EH (cell line): ENCODE measurements around the gene BHLHE41.
A peak's percentile ranks its signal among the peaks of the same experiment; 100 is the strongest.

Source experiments
- DNase-seq: peaks from one replicate; pipeline ENCODE4 v3.0.0-alpha.2; 2015; ENCODE audit warnings: low read depth

BHLHE41 gene

DNA sequence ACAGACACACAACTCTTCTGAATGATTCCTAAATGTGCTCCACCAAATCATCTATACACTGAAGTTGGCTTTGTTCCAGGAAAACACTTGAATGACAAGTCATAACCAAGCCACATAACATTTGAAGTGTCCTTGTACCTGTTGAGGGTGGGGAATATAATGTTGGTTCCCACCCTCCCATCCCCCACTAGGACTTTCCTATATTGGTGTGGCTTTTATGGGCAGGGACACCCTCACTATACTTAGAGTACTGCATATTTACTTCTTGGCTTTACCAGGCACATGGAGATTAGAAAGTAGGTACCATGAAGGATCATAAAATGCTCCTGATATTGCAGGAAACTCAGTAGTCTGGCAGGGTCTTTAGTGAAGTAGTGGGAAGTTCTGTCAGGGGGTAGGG, 9.7 kb upstream of the BHLHE41 start:
- DNase-seq: no peak

DNA sequence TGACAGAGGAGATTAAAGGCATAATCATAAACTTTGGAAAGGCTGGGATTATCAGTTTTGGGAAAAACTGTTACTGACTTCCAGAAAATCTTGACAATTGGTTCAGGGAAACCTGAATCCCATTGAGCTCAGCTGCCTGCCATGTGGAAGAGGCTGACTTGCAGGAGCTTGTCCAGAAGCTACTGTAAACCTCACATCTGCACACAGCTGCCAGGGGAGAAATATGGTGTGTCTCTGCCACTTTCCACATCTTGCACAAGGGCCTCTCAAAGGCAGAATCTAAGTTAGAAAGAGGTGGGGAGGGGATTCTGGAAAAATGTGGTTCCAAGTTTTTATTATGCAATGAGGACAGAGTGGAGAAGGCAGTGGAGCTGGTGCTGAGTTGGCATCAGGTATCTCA, 8.7 kb upstream of the BHLHE41 start:
- DNase-seq: no peak

DNA sequence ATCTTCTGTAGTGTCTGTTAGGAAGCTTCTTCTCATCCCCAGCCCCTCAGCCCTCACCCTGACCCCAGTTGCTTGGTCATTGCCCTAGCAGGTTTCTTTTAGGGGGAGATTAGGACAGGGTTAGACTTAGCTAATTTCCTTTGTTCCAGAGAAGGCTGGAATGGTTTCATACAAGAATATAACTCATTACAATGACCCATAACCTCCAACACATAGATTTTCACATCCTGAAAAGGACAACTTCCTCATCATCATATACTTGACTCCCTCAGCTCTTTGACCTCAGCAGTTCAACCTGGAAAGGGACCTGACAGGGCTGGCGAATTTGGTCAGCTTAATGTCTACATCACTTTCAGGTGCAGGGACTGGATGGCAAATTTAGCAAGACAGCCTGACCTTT, 8.0 kb upstream of the BHLHE41 start:
- DNase-seq: no peak

DNA sequence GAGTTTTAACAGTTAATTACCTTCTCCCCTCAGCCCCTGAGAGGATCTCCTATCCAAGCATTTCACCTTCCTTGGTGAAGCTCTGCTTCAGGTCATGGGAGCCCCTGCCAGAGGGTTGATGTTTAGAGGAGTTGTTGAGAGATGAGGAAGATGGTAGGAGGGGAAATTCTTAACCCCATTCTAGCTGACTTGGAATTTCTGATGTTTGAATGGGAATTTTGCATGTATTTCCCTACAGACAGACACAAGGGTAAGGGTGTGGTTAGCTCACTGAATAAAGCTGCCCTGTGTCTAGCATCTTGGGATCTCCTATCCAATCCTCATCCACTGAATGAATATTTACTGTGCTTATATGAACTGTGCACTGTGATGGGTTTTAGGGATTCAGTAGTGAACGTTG, 7.1 kb upstream of the BHLHE41 start:
- no peak for DNase-seq

DNA sequence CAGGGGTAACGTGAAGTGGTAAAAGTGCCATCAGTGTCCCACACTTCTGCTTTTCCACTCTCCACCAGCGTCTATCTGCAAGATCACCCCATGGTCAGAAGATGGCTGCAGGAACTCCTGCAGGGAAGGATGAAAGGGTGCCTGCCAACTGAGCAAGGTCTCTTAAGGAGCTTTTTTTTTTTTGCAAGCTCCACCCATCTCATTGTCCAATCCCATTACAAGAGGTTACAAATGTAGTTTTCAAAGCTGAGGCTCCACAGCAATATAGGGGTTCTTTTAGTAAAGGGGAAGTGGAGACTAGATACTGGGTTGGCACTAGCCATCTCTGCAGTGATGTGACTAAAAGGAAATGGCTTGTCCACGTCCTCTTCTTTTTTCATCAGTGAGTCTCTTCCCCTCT, 5.9 kb upstream of the BHLHE41 start:
- no peak for DNase-seq

DNA sequence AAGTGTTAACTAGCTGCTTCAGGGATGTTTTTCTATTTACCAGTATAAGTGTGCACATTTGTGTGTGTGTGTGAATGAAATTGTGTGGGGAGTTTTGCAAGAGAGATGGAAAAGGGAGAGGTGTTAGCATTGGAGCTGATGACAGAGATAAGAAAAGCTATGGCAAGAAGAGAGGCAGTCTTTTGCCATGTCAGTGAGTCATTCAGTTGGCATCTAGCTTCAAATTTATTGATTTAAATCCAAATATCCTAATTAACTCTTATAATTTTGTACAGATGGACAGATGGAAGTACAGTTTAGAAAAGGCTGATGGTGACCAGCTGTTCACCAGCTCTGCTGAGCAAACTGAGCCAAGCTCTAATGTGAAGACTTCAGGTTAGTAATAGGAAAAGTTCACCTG, 3.3 kb upstream of the BHLHE41 start:
- peak; percentile 55 for DNase-seq

DNA sequence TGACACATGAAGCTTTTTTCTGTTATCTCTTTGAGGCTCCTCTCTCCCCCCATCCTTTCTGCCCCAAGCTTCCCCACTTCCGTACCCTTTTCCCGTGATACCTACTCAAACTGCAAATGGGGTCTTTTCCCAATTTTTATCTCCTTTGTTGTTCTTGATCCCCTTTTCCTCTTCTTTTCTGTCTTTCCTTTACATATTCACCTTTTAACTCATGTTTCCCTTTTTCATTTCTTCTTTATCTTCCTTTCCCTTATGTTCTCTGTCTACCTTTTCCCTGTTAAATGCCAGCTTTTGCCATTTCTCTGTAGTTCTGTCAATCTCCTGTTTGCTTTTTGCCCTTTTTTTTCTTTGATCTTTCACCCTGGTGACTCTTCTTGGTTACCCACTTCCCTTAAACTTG, 2.6 kb upstream of the BHLHE41 start:
- no peak for DNase-seq

DNA sequence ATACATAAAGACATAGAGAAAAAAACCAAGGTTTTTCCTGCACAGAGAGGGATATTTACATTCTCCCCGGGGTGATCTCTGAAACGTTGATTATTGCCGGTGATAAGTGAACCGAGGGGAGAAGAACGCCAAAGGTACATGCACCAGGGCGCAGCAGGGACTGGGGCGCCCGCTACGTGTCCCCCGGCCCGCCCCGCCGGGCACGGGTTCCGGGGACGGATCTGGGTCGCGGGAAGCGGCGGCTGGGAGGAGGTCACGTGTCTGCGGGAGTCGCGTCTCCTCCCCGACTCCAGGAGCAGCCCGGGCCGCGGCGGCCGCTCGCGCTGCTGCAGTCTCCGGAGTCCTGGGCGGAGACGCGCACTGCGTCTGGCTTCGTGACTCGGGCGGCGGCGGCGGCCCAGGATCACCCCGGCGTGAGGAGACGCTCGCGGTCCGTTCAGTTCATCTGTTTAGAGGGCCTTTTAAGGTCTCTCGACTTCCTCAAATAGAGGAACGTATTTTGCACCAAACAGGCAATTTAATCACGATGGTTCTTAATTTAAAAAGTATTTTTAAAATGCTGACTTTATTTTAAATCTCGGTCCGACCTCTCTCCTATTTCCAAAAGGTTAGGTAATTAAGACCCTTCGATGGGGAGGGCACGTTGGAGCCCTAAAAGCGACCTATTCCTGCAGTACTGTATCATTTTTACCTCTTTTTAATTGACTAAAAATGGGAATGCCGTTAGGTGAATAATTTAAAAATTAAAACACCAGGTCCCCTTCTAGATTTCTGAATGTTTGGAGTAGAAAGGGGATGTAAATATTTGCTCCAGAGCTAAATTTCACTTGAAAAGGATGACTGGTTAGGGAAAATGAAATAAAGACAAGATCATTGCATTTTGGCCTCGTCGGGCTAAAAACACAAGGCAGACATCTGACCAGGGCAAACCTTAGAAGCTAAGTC, 1.8 kb upstream of the BHLHE41 start:
- DNase-seq: peak; percentile 87

DNA sequence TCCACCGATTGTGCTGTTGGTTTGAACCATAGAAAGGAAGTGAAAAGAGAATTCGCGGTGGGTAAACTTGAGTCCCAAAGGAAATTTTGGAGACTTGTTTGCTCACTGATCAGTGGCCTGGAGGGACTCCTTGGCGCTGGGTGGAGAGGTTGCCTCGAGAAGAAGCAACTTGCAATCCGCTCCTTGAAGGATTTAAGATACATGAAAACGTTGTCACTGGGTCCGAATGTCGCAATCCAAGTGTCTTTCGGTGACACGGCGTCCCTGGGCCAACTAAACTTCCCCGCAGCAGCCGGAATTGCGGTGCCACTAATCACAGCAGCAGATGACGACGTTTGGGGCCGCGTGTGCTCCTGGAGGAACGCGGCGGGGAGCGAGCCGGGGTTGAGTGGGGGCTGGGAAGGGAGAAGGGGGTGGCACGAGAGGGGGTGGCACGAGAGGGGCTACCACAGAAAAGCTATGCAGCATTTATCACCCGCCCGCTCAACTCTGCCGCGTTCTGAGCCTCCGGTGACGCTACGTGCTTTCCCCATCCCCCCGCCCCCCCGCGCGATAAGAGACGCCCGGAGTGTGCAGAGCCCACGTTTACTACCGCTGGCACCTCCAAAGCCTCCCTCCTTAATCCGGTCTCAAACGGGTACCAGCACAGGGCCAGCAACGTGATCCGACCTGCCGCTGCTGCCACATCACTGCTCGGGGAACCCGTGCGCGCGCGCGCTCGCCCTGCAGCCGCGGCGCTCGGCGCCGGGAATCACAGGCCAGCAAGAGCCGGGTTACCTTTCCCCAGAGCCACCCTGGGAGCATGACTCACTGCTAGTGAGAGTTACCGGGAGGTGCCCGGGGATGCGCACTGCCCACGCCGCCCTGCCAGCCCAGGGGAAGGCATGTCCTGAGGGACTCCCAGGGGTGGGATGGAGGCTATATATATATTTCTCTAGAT, 833 bp upstream of the BHLHE41 start:
- peak; percentile 78 for DNase-seq

DNA sequence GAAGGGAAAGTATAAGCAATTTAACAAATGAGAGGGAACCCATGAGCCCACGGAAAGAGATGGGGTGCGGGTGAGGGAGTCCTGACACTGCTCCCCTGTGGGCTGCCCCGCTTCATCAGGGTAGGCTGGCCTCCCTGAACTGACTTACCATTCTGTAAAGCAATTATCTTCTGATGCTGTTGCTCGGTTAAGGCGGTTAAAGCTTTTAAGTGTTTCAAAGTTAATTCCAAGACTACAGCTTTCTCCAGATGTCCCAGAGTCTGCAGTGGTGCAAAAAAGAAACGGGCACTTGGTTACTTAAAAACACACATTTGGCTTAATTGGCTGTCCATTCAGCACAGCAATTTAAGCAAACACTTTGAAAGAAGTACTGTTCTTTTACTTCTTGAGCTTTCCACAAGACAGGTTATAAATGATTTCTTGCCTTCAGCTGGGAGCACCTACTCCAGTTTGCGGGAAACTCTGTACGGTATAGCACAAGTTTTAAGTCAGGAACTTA, 1.3 kb downstream of the BHLHE41 start:
- DNase-seq: peak; percentile 21

DNA sequence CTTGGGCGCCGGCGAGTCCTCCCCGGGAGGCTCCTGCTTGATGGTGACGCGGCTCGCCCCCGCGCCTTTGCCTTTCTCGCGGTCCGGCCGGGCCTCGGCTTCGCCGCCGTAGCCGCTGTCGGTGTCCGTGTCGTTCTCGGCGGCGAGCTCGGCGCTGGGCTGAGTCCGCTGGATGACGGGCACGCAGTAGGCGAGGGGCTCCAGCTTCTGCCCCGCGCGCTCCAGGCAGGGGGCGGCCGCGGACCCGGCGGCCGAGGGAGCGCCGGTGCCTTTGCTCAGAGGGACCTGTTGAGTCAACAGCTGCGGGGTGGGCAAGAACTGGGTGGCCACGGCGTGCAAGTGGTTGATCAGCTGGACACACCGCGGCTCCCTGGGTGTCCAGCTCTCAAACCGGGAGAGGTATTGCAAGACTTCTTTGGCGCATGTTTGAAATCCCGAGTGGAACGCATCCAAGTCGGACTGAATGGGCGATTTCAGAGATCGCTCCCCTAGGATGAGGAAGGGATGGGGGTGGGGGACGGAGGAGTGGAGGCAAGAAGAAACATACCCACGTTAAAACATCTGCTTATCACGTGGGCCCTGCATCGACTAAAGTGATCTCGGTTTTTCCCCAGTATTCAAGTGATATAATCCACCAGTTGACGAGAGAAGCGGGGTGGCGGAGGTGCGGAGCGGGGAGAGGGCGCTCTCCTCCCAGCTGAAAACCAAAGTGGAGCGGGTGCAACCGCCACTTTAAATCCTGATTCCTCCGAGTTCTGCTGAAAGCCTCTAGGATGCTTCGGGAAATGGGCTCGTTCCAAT, 2.0 kb downstream of the BHLHE41 start:
- peak; percentile 72 for DNase-seq

DNA sequence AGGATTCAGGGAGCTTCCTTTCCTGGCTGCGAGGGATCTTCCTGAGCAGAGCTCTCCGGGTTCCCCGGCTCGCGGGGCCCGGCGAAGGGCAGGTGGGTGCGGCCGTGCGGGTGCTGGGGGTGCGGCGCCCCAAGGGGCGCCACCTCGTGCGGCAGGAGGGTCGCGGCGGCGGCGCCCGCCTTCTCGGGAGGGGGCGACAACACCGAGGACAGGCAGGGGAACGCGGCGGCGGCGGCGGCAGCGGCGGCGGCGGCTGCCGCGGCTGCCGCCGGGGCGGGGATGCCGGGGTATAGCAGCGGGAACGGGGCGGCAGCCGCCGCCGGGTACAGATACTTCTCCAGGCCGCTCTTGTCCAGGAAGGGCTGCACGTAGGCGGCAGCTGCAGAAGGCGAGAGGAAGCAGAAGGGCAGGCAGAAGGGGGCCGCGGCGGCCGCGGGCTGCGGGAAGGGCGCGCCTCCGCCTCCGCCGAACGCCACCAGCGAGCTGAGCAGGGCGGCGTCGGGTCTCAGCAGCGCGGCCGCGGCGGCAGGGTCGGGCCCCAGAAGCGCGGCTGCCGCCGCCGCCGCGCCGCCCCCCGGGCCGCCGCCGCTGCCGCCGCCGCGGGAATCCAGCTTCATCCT, 2.7 kb downstream of the BHLHE41 start:
- DNase-seq: peak; percentile 51

DNA sequence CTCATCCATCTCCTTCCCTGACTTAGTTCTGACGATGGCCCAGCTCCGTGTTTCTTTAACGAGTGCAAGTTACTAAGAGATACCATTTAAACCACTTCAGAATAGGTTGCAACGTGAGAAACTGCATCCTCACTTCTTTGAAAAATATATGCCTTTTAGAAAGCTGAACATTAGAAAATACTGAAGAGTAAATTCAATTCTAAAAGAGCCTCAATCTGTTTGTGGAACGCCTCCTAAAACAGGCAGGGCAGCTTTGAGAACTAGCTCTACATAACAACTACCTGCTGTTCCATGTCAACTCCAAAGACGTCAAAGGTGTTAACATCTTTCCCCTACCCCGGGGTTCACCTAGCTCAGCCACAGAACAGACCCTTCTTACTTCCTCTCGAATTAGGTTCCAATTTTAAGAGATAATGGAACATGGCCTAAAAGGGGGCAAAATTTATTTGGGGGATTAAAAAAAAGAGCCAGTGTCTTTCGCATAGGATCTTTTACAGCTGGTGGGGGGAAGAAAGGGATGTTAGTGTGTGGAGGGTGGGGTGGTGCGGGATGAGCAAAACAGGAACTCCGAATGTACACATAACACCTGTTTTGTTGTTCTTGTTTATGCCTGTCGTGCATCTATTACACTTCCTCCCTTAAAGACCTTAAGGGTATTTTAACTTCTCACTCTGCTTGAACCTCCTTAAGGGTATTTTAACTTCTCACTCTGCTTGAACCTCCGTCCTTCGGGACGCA, 3.3 kb downstream of the BHLHE41 start:
- no peak for DNase-seq

DNA sequence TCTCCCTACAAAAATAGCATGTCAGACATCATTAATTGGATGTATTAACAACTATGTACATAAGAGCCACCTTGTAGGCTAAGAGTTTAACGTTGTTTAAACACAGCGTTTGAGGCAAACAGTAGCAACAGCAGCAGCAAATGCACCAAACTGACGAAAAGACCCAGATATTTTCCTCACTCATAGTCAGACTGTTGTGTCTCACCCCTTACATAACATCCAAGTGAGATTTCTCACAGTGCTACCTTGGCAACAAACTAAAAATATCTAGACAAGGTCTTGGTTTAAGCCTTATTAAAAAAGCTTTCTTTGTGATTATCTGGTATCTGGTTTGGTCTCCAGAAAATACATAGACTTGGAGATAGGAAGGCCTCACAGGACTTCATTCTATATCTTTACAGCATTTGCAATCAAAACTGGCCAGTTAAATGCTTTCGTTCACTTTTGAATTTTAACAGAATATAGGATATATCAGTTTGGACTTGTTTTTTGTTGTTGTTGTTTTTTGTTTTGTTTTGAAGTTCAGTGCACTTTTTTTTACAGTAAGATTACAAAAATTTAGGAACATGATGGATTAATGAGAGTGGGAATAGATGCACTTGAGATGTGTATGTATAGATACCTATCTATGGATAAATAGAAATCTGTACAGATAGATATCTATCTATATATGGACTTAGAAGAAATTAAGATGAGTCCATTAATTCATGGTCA, 4.1 kb downstream of the BHLHE41 start:
- DNase-seq: no peak

DNA sequence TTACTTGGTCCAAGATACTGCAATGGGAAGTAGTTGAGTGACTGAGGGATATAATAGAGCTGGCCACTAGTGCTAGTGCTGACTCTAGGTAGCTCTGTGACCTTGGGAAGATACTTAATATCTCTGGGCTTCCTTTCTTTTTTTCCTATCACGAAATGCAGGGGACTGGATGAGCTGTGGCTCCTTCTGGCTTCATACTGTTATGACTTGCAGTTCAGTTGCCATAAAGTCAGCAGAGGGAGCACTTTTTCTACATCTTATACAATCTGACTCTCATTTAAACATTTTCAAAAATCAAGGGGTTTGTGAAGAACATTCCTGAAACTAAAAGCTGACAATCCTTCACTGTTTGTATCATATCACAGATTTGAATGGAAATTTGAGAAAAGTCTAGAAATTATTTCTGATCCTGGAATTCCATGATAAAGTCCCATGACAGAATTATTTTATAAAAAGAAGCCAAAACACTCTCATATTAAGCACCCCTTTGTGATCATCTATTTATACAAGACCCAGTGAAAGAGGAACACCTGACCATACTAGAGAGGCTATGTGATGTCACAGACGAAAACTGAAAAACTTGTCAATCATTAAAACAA, 5.3 kb downstream of the BHLHE41 start:
- peak; percentile 74 for DNase-seq

DNA sequence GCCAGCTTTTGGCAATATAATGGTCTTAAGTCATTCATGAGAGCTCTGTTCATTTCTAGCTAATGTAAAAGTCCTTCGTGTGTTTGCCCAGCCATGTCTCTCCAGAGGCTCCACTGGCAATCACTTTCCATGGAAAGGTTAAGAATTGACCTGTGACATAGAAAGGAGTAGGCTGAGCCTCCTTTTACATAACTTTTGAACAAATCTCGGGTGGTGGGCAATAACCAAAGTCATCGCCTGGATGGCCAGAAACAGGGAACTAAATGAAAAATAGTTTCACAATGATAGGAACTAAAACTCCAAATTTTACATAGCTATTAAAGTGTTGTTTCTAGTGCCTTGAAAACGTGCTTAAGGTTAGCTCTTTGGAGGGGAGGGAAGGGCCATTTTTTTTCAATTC, 6.5 kb downstream of the BHLHE41 start:
- DNase-seq: no peak

DNA sequence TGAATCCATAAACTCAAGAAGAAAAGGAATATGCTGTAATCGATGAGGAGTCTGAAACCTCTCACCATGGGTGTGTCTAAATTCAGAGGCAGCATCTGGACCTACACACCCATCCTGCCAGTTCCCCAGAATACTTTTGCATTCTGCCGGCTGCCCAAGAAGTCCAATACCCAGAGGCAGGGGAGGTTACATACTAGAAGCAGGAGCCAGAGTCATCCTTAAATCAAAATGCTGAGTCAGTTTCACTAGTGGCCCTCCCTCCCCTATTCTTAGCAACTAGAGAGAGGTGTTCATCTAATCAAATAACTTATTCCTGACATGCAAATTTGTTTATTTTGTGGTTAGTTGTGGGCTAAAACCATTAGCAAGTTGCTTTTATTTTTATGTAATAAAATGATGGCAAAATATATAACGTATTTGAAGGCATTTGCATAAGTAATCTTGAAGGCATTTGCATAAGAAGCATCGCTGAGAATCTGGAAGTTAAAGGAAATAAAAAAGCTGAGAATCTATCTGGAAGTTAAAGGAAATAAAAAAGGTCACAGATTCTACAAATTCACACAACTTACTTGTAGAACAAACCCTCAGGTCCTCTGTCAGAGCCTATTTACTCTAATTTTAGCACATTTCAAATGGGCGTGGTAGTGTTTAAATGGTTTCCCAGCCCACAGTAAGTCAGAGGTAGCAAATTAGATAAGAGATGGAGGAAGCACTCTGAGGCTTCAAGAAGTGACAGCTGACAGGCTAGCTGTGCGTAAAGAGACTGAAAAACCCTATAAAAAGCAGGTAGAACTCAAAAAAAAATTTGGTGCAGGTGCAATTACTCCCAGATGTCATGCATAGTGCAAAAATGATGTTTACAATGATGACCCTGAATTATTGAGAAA, 7.8 kb downstream of the BHLHE41 start:
- no peak for DNase-seq

DNA sequence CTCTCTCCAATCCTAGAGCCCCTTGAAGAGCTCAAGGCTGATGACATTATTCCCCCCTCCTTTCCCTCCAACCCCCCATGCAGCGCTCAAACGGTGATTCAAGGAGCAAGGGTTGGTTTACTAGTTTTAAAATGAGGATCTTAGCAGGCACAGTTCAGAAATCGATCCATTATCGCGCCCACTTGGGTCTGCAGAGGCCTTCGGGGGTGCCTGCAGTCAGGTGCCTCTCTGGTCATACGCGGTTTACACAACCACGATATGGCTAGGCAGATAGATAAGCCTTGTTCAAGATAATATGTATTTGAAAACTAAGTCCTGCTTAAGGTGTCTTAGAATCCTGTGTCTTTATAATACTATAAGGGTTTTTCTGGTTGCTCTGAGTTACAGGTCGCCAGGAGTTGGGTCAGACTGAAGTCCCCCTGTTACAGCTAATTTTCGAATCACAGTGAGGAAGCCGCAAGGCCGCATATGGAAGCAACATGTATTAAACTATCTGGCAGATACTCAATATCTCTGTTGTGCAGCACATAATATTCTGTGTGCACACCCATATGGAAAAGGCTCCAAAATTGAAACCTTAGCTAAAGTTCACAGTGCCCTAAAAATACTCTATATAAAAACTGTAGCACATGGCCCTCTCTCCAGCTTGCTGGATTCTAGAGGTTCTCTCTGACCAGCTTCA, 10.0 kb downstream of the BHLHE41 start:
- DNase-seq: no peak
